Measurements from ENCODE around the gene TRPM2.
A peak's percentile ranks its signal among the peaks of the same experiment; 100 is the strongest.
"Not testable (repeated sequence)": the region's sequence is repeated elsewhere in the genome, so short reads cannot be mapped to it uniquely, and the experiment has no call there.

The TRPM2 gene

GRCh38 chr21:44349847-44350772 lies 3.3 kb upstream of the TRPM2 start:
- no peaks in the 10 kb centered on the region for H3K9me3 Mint-ChIP-seq
- peak overlapping the region; percentile 19 to 32 for H3K4me3 Mint-ChIP-seq
- ATAC-seq (replicated peaks) (peak in 1 of 2 donors; percentile 15), DNase-seq (no peak)
- peaks cover 20 to 37% of the 10 kb centered on the region in 2 donors for H3K27me3 Mint-ChIP-seq
- H3K4me1 Mint-ChIP-seq = peaks cover 24 to 31% of the 10 kb centered on the region in 2 donors
- peak overlapping the region; percentile 25 for H3K27ac Mint-ChIP-seq
- H3K36me3 Mint-ChIP-seq = peaks cover 0 to under 1% of the 10 kb centered on the region in 2 donors

- H3K36me3 Mint-ChIP-seq = peaks cover 0 to 3% of the 10 kb centered on the region in 2 donors
- DNase-seq (no peak), ATAC-seq (replicated peaks) (no peak)
- no peak overlapping the region for H3K27ac Mint-ChIP-seq
- H3K4me1 Mint-ChIP-seq = peaks cover 29 to 38% of the 10 kb centered on the region in 2 donors
- H3K4me3 Mint-ChIP-seq = no peak overlapping the region
- peaks cover 0 to 4% of the 10 kb centered on the region in 2 donors for H3K9me3 Mint-ChIP-seq
- peaks cover 19 to 31% of the 10 kb centered on the region in 2 donors for H3K27me3 Mint-ChIP-seq
Observed at GRCh38 chr21:44350773-44351481, 2.5 kb upstream of the TRPM2 start.

- H3K4me1 Mint-ChIP-seq = peaks cover 36 to 46% of the 10 kb centered on the region in 2 donors
- no peak for ATAC-seq (replicated peaks)
- DNase-seq = no peak
- peaks cover 0 to 3% of the 10 kb centered on the region in 2 donors for H3K36me3 Mint-ChIP-seq
- H3K27me3 Mint-ChIP-seq = peaks cover 19 to 27% of the 10 kb centered on the region in 2 donors
- H3K4me3 Mint-ChIP-seq = peak overlapping the region in 1 of 2 donors; percentile 22
- peaks cover 0 to 4% of the 10 kb centered on the region in 2 donors for H3K9me3 Mint-ChIP-seq
- H3K27ac Mint-ChIP-seq = no peak overlapping the region
Observed at GRCh38 chr21:44351535-44352252, 1.7 kb upstream of the TRPM2 start.

GRCh38 chr21:44352253-44352860 lies 1.1 kb upstream of the TRPM2 start:
- Mint-ChIP-seq H3K4me3 (peak overlapping the region in 1 of 2 donors; percentile 76), H3K27me3 (peaks cover 19 to 27% of the 10 kb centered on the region in 2 donors), H3K36me3 (peaks cover 0 to 3% of the 10 kb centered on the region in 2 donors), H3K4me1 (peaks cover 40 to 49% of the 10 kb centered on the region in 2 donors), H3K9me3 (peaks cover 0 to 4% of the 10 kb centered on the region in 2 donors), H3K27ac (peak overlapping the region; percentile 70)
- DNase-seq (no peak), ATAC-seq (replicated peaks) (no peak)

GRCh38 chr21:44354001-44354405 lies 582 bp downstream of the TRPM2 start:
- Mint-ChIP-seq H3K36me3 (peaks cover 0 to 3% of the 10 kb centered on the region in 2 donors), H3K27me3 (peaks cover 13 to 16% of the 10 kb centered on the region in 2 donors), H3K4me3 (peak overlapping the region in 1 of 2 donors; percentile 32), H3K9me3 (peaks cover 0 to 4% of the 10 kb centered on the region in 2 donors), H3K4me1 (peaks cover 41 to 49% of the 10 kb centered on the region in 2 donors), H3K27ac (peak overlapping the region; percentile 88)
- no peak for ATAC-seq (replicated peaks)
- no peak for DNase-seq

GRCh38 chr21:44354775-44355771 lies 1.7 kb downstream of the TRPM2 start:
- ATAC-seq (replicated peaks) (peak; percentile 53 to 63), DNase-seq (no peak)
- Mint-ChIP-seq H3K27me3 (peaks cover 5 to 8% of the 10 kb centered on the region in 2 donors), H3K4me3 (peak overlapping the region; percentile 6 to 45), H3K36me3 (peaks cover 0 to 3% of the 10 kb centered on the region in 2 donors), H3K9me3 (peaks cover 2 to 4% of the 10 kb centered on the region in 2 donors), H3K27ac (peak overlapping the region; percentile 10), H3K4me1 (peaks cover 41 to 53% of the 10 kb centered on the region in 2 donors)

- peaks cover 43 to 56% of the 10 kb centered on the region in 2 donors for H3K4me1 Mint-ChIP-seq
- peaks cover 0 to 3% of the 10 kb centered on the region in 2 donors for H3K36me3 Mint-ChIP-seq
- peak overlapping the region in 1 of 2 donors; percentile 54 for H3K4me3 Mint-ChIP-seq
- ATAC-seq (replicated peaks) (no peak), DNase-seq (no peak)
- peak overlapping the region; percentile 85 for H3K27ac Mint-ChIP-seq
- peaks cover 2 to 4% of the 10 kb centered on the region in 2 donors for H3K9me3 Mint-ChIP-seq
- peaks cover 3 to 4% of the 10 kb centered on the region in 2 donors for H3K27me3 Mint-ChIP-seq
Observed at GRCh38 chr21:44356160-44356559, 2.7 kb downstream of the TRPM2 start.

- no peaks in the 10 kb centered on the region for H3K27me3 Mint-ChIP-seq
- peaks cover 2 to 4% of the 10 kb centered on the region in 2 donors for H3K9me3 Mint-ChIP-seq
- H3K4me3 Mint-ChIP-seq = no peak overlapping the region
- H3K4me1 Mint-ChIP-seq = peaks cover 43 to 56% of the 10 kb centered on the region in 2 donors
- H3K36me3 Mint-ChIP-seq = peaks cover 0 to 3% of the 10 kb centered on the region in 2 donors
- H3K27ac Mint-ChIP-seq = peak overlapping the region; percentile 85
- ATAC-seq (replicated peaks) (peak in 1 of 2 donors; percentile 45), DNase-seq (no peak)
Observed at GRCh38 chr21:44356636-44357035, 3.2 kb downstream of the TRPM2 start.

GRCh38 chr21:44357064-44357837 lies 3.8 kb downstream of the TRPM2 start:
- H3K36me3 Mint-ChIP-seq = peaks cover 0 to 3% of the 10 kb centered on the region in 2 donors
- H3K27me3 Mint-ChIP-seq = no peaks in the 10 kb centered on the region
- no peak overlapping the region for H3K27ac Mint-ChIP-seq
- H3K4me3 Mint-ChIP-seq = no peak overlapping the region
- DNase-seq = no peak
- H3K9me3 Mint-ChIP-seq = peaks cover 2 to 4% of the 10 kb centered on the region in 2 donors
- H3K4me1 Mint-ChIP-seq = peaks cover 43 to 53% of the 10 kb centered on the region in 2 donors
- no peak for ATAC-seq (replicated peaks)

- DNase-seq (no peak), ATAC-seq (replicated peaks) (no peak)
- H3K36me3 Mint-ChIP-seq = peaks cover 0 to 14% of the 10 kb centered on the region in 2 donors
- H3K4me3 Mint-ChIP-seq = no peak overlapping the region
- H3K9me3 Mint-ChIP-seq = peaks cover 8 to 12% of the 10 kb centered on the region in 2 donors
- no peaks in the 10 kb centered on the region for H3K27me3 Mint-ChIP-seq
- peaks cover 26 to 32% of the 10 kb centered on the region in 2 donors for H3K4me1 Mint-ChIP-seq
- H3K27ac Mint-ChIP-seq = no peak overlapping the region
Observed at GRCh38 chr21:44359396-44359795, 6.0 kb downstream of the TRPM2 start.

- no peaks in the 10 kb centered on the region for H3K27me3 Mint-ChIP-seq
- DNase-seq (no peak), ATAC-seq (replicated peaks) (peak; percentile 66 to 77)
- H3K9me3 Mint-ChIP-seq = peaks cover 8 to 12% of the 10 kb centered on the region in 2 donors
- peaks cover 19 to 24% of the 10 kb centered on the region in 2 donors for H3K4me1 Mint-ChIP-seq
- H3K4me3 Mint-ChIP-seq = peak overlapping the region in 1 of 2 donors; percentile 41
- no peak overlapping the region for H3K27ac Mint-ChIP-seq
- H3K36me3 Mint-ChIP-seq = peaks cover 0 to 13% of the 10 kb centered on the region in 2 donors
Observed at GRCh38 chr21:44360159-44360558, 6.7 kb downstream of the TRPM2 start.

- H3K36me3 Mint-ChIP-seq = peaks cover 0 to 11% of the 10 kb centered on the region in 2 donors
- H3K4me3 Mint-ChIP-seq; H3K4me1 Mint-ChIP-seq; H3K9me3 Mint-ChIP-seq; DNase-seq; H3K27me3 Mint-ChIP-seq; ATAC-seq (replicated peaks); H3K27ac Mint-ChIP-seq: not testable (repeated sequence)
Observed at GRCh38 chr21:44361903-44362302, 8.5 kb downstream of the TRPM2 start.

Data from stimulated activated naive B cell treated with anti-CD40 and anti-IgM and Interleukin-4, amounts not matched to agents 10 μg/mL and 1 μg/mL and 100 μg/mL, for 72 hours (primary cell).